Right atrium auricular region (tissue), 2 donors: ENCODE measurements around the gene KCNH8. TPM values are rescaled to one million over a fixed set of nuclear protein-coding genes. Genes with fewer than 3 reads are reported as not detected.

ENCODE experiments used
- DNase-seq: peaks from one replicate; pipeline ENCODE4 v3.0.0-alpha.2; 2019; ENCODE audit warnings: low spot score
- H3K27ac ChIP-seq, 2 donors: fragments of 200-600 bp; sonication (generic); 1 replicate in 1 of 2; 2 replicates in 1 of 2; pipeline ENCODE4 v1.5.1; 2016 to 2019
- H3K27me3 ChIP-seq, 2 donors: fragments of 200-600 bp; sonication (generic); one replicate each; pipeline versions ENCODE4 v1.5.1 to v1.6.0; 2017 to 2019
- H3K36me3 ChIP-seq: fragments of 200-600 bp; sonication (generic); one replicate; pipeline ENCODE4 v1.5.1; 2016
- H3K4me1 ChIP-seq, 2 donors: fragments of 200-600 bp; sonication (generic); one replicate each; pipeline versions ENCODE4 v1.5.1 to v1.6.0; 2017 to 2019
- H3K4me3 ChIP-seq, 2 donors: fragments of 200-600 bp; sonication (generic); 1 replicate in 1 of 2; 2 replicates in 1 of 2; pipeline ENCODE4 v1.5.1; 2017 to 2019; ENCODE audit warnings: mild to moderate bottlenecking in 1 of 2, moderate library complexity in 1 of 2
- H3K9me3 ChIP-seq, 2 donors: fragments of 200-600 bp; sonication (generic); one replicate each; pipeline ENCODE4 v1.5.1; 2019
- CTCF ChIP-seq, 2 donors: fragments of 200-600 bp; sonication (generic); IDR thresholded peaks; one replicate each; pipeline ENCODE4 v1.5.1; 2019; ENCODE audit warnings: antibody characterized with exemption in 2 of 2
- total RNA-seq, 2 donors: library from RNA; depleted of rRNA; stranded (reverse); fragments of >200 nt; gene quantifications; one replicate each; pipeline ENCODE4 v1.1.0, GENCODE V29; 2016

The KCNH8 gene
- total RNA-seq, 2 donors from 2014 or later: 0.08 TPM; not detected in 1

GRCh38 chr3:19471138-19471537 is 322.8 kb downstream of the KCNH8 start:
- H3K36me3 ChIP-seq: no peaks in the 10 kb centered on the region
- H3K27me3 ChIP-seq: no peaks in the 10 kb centered on the region
- peaks cover 0 to 5% of the 10 kb centered on the region in 2 donors for H3K9me3 ChIP-seq
- H3K27ac ChIP-seq: no peak overlapping the region
- no peak overlapping the region for H3K4me3 ChIP-seq
- DNase-seq: no peak
- H3K4me1 ChIP-seq: no peaks in the 10 kb centered on the region
- no peak for TF ChIP-seq CTCF (IDR thresholded peaks at IDR 0.05)

GRCh38 chr3:19473971-19474580 is 325.8 kb downstream of the KCNH8 start:
- Histone ChIP-seq H3K36me3 (no peaks in the 10 kb centered on the region), H3K4me1 (no peaks in the 10 kb centered on the region), H3K4me3 (no peak overlapping the region), H3K27me3 (no peaks in the 10 kb centered on the region), H3K9me3 (peaks cover 0 to 5% of the 10 kb centered on the region in 2 donors), H3K27ac (no peak overlapping the region)
- TF ChIP-seq CTCF (IDR thresholded peaks at IDR 0.05): no peak
- no peak for DNase-seq

GRCh38 chr3:19476281-19476680 is 328.0 kb downstream of the KCNH8 start:
- no peak overlapping the region for H3K27ac ChIP-seq
- H3K4me1 ChIP-seq: no peaks in the 10 kb centered on the region
- no peak overlapping the region for H3K4me3 ChIP-seq
- no peak for TF ChIP-seq CTCF (IDR thresholded peaks at IDR 0.05)
- H3K27me3 ChIP-seq: no peaks in the 10 kb centered on the region
- no peak for DNase-seq
- H3K36me3 ChIP-seq: no peaks in the 10 kb centered on the region
- H3K9me3 ChIP-seq: peaks cover 0 to 5% of the 10 kb centered on the region in 2 donors

- Histone ChIP-seq H3K27me3 (no peaks in the 10 kb centered on the region), H3K4me1 (no peaks in the 10 kb centered on the region), H3K9me3 (no peaks in the 10 kb centered on the region), H3K4me3 (no peak overlapping the region), H3K27ac (no peak overlapping the region), H3K36me3 (no peaks in the 10 kb centered on the region)
- DNase-seq: no peak
- TF ChIP-seq CTCF (IDR thresholded peaks at IDR 0.05): no peak
Observed at GRCh38 chr3:19485267-19485666, 337.0 kb downstream of the KCNH8 start.

- Histone ChIP-seq H3K27ac (no peak overlapping the region), H3K4me1 (no peaks in the 10 kb centered on the region), H3K36me3 (no peaks in the 10 kb centered on the region), H3K9me3 (no peaks in the 10 kb centered on the region), H3K4me3 (no peak overlapping the region), H3K27me3 (no peaks in the 10 kb centered on the region)
- DNase-seq: no peak
- no peak for TF ChIP-seq CTCF (IDR thresholded peaks at IDR 0.05)
Observed at GRCh38 chr3:19487386-19487785, 339.1 kb downstream of the KCNH8 start.

GRCh38 chr3:19488939-19489338 is 340.6 kb downstream of the KCNH8 start:
- Histone ChIP-seq H3K36me3 (no peaks in the 10 kb centered on the region), H3K9me3 (no peaks in the 10 kb centered on the region), H3K27me3 (no peaks in the 10 kb centered on the region), H3K27ac (no peak overlapping the region), H3K4me1 (no peaks in the 10 kb centered on the region), H3K4me3 (no peak overlapping the region)
- no peak for DNase-seq
- no peak for TF ChIP-seq CTCF (IDR thresholded peaks at IDR 0.05)
